Left cardiac atrium (tissue), 4 donors: ENCODE data around the gene GPR137B. TPM values are rescaled to one million over a fixed set of nuclear protein-coding genes. Genes with fewer than 3 reads are reported as not detected.
A peak's percentile ranks its signal among the peaks of the same experiment; 100 is the strongest.
"Not testable (repeated sequence)": the region's sequence is repeated elsewhere in the genome, so short reads cannot be mapped to it uniquely, and the experiment has no call there.

ENCODE experiments used
- ATAC-seq, 2 donors: fragments of 200-7000 bp; cut with Tn5 transposase; one replicate each; pipeline ENCODE4 v1.9.1; 2020; ENCODE audit warnings: mild to moderate bottlenecking in 2 of 2, moderate library complexity in 2 of 2
- DNase-seq: peaks from one replicate; pipeline ENCODE4 v3.0.0-alpha.2; 2020
- intact Hi-C, 2 donors: fragments of 100-400 bp; cut with DNase I; formaldehyde crosslinking; loops; one replicate each; pipeline versions ENCODE4 v1.14.1 to v1.15.1; 2022 to 2023
- total RNA-seq, 2 donors: library from RNA; stranded (reverse); fragmentation: NEBNext Ultra II Directional; extraction: Animal tissue kit (Norgen Biotek cat#: 25700); gene quantifications; one replicate each; pipeline ENCODE4 v1.2.1, GENCODE V29; 2021
- donor health status: DM: no; HTN: yes; CAD: no.
- donor health status: DM: no; HTN: yes; CAD: no; lungs with severe emphysema.
- donor health status: DM: yes; HTN: yes; CAD: no.
- donor health status: Dilated cardiomyopathy.

Gene GPR137B
- total RNA-seq, 2 donors from 2014 or later = 20.6 to 25.0 TPM

DNA sequence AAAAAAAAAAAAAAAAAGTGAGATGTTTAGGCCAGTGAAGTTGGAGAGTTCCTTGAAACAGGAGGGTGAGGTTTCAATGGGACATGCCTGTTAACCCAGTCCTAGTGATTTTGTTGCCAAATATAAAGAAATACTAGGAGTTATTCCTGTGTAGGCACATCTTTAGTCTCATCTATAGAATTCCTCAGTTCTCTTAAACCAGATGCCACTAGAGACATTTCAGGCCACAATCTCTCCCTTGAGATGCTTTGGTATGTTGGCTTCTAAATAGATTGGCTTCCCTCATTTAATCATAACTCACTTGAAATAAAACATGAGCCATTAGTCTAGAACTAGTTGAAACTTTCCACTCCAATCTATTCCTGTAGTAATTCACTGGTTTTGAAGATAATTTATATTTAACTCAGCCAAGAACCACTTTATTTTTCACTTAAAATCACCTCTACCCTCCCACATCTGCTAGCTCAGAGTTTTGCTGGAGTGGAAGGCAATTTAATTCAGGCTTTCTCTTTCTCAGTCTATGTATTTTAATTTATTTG lies 29.8 kb downstream of the GPR137B start:
- intact Hi-C loops = no loop called here
- no peak for DNase-seq
- no peak for ATAC-seq

GRCh38 chr1:236173174-236173767 lies 30.9 kb downstream of the GPR137B start:
- intact Hi-C loops = no loop called here
- ATAC-seq = no peak
- no peak for DNase-seq

DNA sequence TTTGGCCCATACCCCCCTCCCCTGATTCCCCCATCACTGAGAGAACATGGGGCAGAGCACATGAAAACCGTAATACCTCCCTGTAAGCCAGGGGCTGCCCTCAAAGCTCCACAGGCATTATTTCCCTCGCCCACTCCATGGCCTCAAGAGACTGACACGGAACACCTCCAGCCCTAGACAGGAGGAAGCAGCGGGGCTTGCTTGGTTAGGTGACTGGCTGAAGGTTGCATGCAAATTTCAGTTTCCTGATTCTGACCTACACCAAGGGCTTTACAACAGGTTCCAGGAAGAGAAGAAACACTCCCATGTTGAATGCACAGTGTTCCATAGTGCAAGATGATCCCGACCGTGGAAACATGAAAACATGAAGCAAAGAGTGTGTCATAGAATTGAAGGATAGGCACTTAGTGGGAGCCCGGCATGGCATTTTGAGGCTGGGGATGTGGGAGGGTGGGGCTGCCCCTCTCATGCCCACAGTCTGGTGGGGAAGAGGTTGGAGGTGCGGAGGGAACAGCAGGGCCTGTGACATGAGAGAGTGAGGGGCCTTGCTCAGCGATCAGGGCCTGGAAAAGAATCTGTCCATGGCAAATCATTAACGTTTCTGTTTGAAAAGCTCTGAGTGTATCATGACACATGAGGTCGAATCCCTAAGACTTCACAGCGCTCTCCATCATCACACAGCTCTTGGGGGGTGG lies 33.5 kb downstream of the GPR137B start:
- intact Hi-C loops = loop anchor here in 1 of 2 donors (5.0 kb wide), 1 partner anchor 63 kb away; no protein-coding TSS in a partner anchor
- DNase-seq (no peak), ATAC-seq (no peak)

- ATAC-seq (peak; percentile 23 to 47), DNase-seq (no peak)
- intact Hi-C loops = loop anchor here in 1 of 2 donors (5.0 kb wide), 1 partner anchor 64 kb away; no protein-coding TSS in a partner anchor
Measured at GRCh38 chr1:236176337-236177336, 34.3 kb downstream of the GPR137B start.

GRCh38 chr1:236179634-236180033 lies 37.3 kb downstream of the GPR137B start:
- intact Hi-C loops = loop anchor here in 1 of 2 donors (5.0 kb wide), 1 partner anchor 67 kb away; no protein-coding TSS in a partner anchor
- no peak for DNase-seq
- no peak for ATAC-seq

GRCh38 chr1:236181059-236181458 lies 38.7 kb downstream of the GPR137B start:
- ATAC-seq (no peak), DNase-seq (no peak)
- intact Hi-C loops = no loop called here

GRCh38 chr1:236185687-236186086 lies 43.3 kb downstream of the GPR137B start:
- ATAC-seq (no peak), DNase-seq (no peak)
- intact Hi-C loops = no loop called here

DNA sequence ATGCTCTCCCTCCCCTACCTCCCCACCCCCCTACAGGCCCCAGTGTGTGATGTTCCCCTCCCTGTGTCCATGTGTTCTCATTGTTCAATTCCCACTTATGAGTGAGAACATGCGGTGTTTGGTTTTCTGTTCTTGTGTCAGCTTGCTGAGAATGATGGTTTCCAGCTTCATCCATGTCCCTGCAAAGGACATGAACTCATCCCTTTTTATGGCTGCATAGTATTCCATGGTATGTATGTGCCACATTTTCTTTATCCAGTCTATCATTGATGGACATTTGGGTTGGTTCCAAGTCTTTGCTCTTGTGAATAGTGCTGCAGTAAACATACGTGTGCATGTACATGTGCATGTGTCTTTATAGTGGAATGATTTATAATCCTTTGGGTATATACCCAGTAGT lies 44.1 kb downstream of the GPR137B start:
- intact Hi-C loops, ATAC-seq, DNase-seq: not testable (repeated sequence)

DNA sequence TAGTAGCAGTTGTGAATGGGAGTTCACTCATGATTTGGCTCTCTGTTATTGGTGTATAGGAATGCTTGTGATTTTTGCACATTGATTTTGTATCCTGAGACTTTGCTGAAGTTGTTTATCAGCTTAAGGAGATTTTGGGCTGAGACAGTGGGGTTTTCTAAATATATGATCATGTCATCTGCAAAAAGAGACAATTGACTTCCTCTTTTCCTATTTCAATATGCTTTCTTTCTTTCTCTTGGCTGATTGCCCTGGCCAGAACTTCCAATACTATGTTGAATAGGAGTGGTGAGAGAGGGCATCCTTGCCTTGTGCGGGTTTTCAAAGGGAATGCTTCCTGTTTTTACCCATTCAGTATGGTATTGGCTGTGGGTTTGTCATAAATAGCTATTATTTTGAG lies 45.7 kb downstream of the GPR137B start:
- ATAC-seq, intact Hi-C loops: not testable (repeated sequence)

DNA sequence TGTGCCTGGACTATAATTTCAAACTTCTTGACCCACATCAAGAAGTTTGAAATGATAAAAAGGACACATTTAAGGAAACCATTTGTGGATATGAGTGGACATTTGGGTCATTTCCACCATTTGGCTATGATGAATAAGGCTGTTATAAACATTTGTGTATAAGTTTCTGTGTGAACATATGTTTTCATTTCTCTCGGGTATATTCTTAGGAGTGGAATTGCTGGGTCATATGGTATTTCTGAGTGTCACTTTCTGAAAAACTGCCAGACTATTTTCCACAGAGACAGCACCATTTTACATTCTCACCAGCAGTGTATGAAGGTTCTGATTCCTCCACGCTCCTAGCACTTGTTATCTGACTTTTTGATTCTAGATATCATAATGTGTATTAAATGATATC lies 50.8 kb downstream of the GPR137B start:
- ATAC-seq = no peak
- intact Hi-C loops = no loop called here
- DNase-seq = no peak

More for the DNA sequence above, 45.7 kb downstream of the GPR137B start:
- DNase-seq = not testable (repeated sequence)

DNA sequence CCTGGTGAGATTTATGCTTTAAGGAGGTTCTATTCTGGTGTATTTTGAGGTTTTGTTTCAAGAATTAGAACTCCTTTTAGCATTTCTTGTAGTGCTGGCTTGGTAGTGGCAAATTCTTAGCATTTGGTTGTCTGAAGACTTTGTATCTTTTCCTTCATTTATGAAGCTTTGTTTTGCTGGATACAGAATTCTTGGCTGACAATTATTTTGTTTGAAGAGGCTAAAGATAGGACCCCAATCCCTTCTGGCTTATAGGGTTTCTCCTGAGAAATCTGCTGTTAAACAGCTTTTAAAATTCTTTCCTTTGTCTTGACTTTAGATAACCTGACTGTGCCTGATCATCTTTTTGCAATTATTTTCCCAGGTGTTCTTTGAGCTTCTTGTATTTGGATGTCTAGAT lies 58.6 kb downstream of the GPR137B start:
- intact Hi-C loops = no loop called here
- DNase-seq = no peak
- no peak for ATAC-seq

DNA sequence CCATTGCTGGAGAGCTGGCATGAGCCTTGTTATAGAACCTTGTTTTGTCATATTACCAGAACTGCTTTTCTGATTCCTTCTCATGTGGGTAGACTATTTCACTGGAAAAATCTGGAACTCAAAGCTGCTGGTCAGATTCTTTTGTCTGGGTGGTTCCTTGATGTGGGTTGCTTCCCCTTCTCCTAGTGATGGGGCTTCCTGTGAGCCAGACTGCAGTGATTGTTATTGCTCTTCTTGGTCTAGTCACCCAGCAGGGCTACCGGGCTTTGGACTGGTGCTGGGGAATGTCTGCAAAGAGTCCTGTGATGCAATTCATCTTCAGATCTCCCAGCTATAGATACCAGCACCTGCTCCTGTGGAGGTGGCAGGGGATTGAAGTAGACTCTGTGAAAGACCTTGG lies 59.4 kb downstream of the GPR137B start:
- DNase-seq (no peak), ATAC-seq (no peak)
- intact Hi-C loops = no loop called here

DNA sequence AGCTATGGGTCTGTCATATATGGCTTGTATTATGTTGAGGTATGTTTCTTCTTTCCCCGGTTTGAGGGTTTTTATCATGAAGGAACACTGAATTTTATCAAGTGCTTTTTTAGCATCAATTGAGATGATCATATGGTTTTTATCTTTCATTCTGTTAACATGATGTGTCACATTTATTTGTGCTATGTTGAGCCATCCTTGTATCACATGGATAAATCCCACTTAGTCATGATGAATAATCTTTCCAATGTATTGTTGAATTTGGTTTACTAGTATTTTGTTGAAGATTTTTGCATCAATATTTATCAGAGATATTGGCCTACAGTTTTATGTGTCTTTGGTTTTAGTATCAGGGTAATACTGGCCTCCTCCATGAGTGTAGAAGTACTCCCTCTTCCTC lies 61.7 kb downstream of the GPR137B start:
- intact Hi-C loops = no loop called here
- DNase-seq (no peak), ATAC-seq (no peak)

GRCh38 chr1:236204656-236205055 lies 62.3 kb downstream of the GPR137B start:
- intact Hi-C loops = no loop called here
- DNase-seq (no peak), ATAC-seq (no peak)

- intact Hi-C loops = no loop called here
- ATAC-seq (peak; percentile 50 to 92), DNase-seq (no peak)
Measured at GRCh38 chr1:236206548-236206947, 64.2 kb downstream of the GPR137B start.

DNA sequence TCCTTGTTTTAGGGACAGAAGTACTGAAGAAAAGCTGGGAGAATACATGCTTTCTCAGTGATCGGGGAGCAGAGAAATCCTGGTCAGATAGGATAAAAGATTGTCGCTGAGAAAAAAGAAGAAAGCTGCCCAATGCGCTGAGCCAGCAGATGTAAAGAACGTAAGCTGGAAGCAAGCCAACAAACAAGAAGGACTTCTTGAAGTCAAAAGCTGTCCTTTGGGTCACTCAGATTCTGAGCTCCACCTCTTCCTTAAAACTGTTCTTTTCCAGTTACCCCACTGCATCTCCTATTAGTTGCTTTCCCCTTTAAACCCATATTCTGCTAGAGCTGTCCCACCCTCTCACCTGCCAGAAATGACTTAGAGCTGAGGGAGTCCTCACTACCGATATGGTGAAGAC lies 64.8 kb downstream of the GPR137B start:
- DNase-seq (no peak), ATAC-seq (peak in 1 of 2 donors; percentile 57)
- intact Hi-C loops = no loop called here

GRCh38 chr1:236207569-236207968 lies 65.2 kb downstream of the GPR137B start:
- no peak for DNase-seq
- ATAC-seq = no peak
- intact Hi-C loops = no loop called here

DNA sequence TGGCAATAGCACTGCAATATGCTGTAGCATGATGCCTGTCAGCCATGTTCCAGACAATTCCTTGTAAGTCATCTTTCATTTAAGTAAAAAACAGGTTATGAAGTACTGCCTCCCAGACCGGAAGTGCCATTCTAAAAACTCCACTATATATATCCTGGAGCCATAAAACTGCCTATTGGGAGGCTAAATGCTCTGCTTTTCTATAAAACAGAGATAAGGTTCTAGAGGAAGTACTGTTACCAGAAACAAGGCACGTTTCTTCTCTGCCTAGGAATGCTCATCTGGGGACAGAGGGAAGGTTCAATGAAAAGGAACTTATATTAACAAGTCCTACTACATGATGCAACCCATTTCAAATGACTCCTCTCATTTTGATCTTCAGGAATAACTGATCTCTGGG lies 66.8 kb downstream of the GPR137B start:
- DNase-seq (no peak), ATAC-seq (no peak)
- intact Hi-C loops = no loop called here

GRCh38 chr1:236209713-236210112 lies 67.4 kb downstream of the GPR137B start:
- DNase-seq (no peak), ATAC-seq (no peak)
- intact Hi-C loops = no loop called here
